Measurements from ENCODE around the gene CASQ1. TPM values are rescaled to one million over a fixed set of nuclear protein-coding genes. Genes with fewer than 3 reads are reported as not detected.

Gene CASQ1
- total RNA-seq, 1 donor = 0.36 TPM

- H3K27ac ChIP-seq (ENCODE audit: low read depth, low read length) = peak overlapping the region; percentile 44
- peaks cover 88% of the 10 kb centered on the region for H3K36me3 ChIP-seq (ENCODE audit: insufficient read depth, low read length)
- peaks cover 33% of the 10 kb centered on the region for H3K4me1 ChIP-seq (ENCODE audit: insufficient read depth, low read length)
- H4K20me1 ChIP-seq (ENCODE audit: insufficient read depth, low read length) = peaks cover 65% of the 10 kb centered on the region
- H3K4me3 ChIP-seq (ENCODE audit: insufficient read depth, low read length) = no peak overlapping the region
- no peak overlapping the region for H2AFZ ChIP-seq (ENCODE audit: low read length)
- TF ChIP-seq CTCF (IDR thresholded peaks at IDR 0.05; ENCODE audit: extremely low read depth, low read depth, low read length) = no peak
- no peak overlapping the region for H3K4me2 ChIP-seq (ENCODE audit: insufficient read depth, low read length)
- no peak for DNase-seq (ENCODE audit: insufficient read length, low spot score, missing footprints)
- no peaks in the 10 kb centered on the region for H3K9me3 ChIP-seq (ENCODE audit: low read depth, low read length)
- peaks cover 66% of the 10 kb centered on the region for H3K79me2 ChIP-seq (ENCODE audit: insufficient read depth, low read length)
- H3K27me3 ChIP-seq (ENCODE audit: insufficient read depth, low read length) = no peaks in the 10 kb centered on the region
Measured at GRCh38 chr1:160211046-160211790, 20.8 kb downstream of the CASQ1 start.

- Histone ChIP-seq H4K20me1 (ENCODE audit: insufficient read depth, low read length) (peaks cover 46% of the 10 kb centered on the region), H3K36me3 (ENCODE audit: insufficient read depth, low read length) (peaks cover 86% of the 10 kb centered on the region), H3K27me3 (ENCODE audit: insufficient read depth, low read length) (no peaks in the 10 kb centered on the region), H2AFZ (ENCODE audit: low read length) (no peak overlapping the region), H3K4me3 (ENCODE audit: insufficient read depth, low read length) (no peak overlapping the region), H3K27ac (ENCODE audit: low read depth, low read length) (peak overlapping the region; percentile 21), H3K9me3 (ENCODE audit: low read depth, low read length) (no peaks in the 10 kb centered on the region), H3K4me1 (ENCODE audit: insufficient read depth, low read length) (peaks cover 16% of the 10 kb centered on the region), H3K4me2 (ENCODE audit: insufficient read depth, low read length) (no peak overlapping the region), H3K79me2 (ENCODE audit: insufficient read depth, low read length) (peaks cover 37% of the 10 kb centered on the region)
- TF ChIP-seq CTCF (IDR thresholded peaks at IDR 0.05; ENCODE audit: extremely low read depth, low read depth, low read length) = no peak
- no peak for DNase-seq (ENCODE audit: insufficient read length, low spot score, missing footprints)
Measured at GRCh38 chr1:160214481-160215140, 24.2 kb downstream of the CASQ1 start.

GRCh38 chr1:160216301-160216700 is 25.9 kb downstream of the CASQ1 start:
- peaks cover 20% of the 10 kb centered on the region for H3K79me2 ChIP-seq (ENCODE audit: insufficient read depth, low read length)
- H3K4me2 ChIP-seq (ENCODE audit: insufficient read depth, low read length) = no peak overlapping the region
- H3K4me3 ChIP-seq (ENCODE audit: insufficient read depth, low read length) = no peak overlapping the region
- no peaks in the 10 kb centered on the region for H3K27me3 ChIP-seq (ENCODE audit: insufficient read depth, low read length)
- H3K36me3 ChIP-seq (ENCODE audit: insufficient read depth, low read length) = peaks cover 86% of the 10 kb centered on the region
- peaks cover 18% of the 10 kb centered on the region for H3K4me1 ChIP-seq (ENCODE audit: insufficient read depth, low read length)
- no peak overlapping the region for H2AFZ ChIP-seq (ENCODE audit: low read length)
- no peak overlapping the region for H3K27ac ChIP-seq (ENCODE audit: low read depth, low read length)
- DNase-seq (ENCODE audit: insufficient read length, low spot score, missing footprints) = no peak
- no peaks in the 10 kb centered on the region for H3K9me3 ChIP-seq (ENCODE audit: low read depth, low read length)
- H4K20me1 ChIP-seq (ENCODE audit: insufficient read depth, low read length) = peaks cover 30% of the 10 kb centered on the region
- no peak for TF ChIP-seq CTCF (IDR thresholded peaks at IDR 0.05; ENCODE audit: extremely low read depth, low read depth, low read length)

- Histone ChIP-seq H3K4me2 (ENCODE audit: insufficient read depth, low read length) (no peak overlapping the region), H2AFZ (ENCODE audit: low read length) (no peak overlapping the region), H3K4me3 (ENCODE audit: insufficient read depth, low read length) (no peak overlapping the region), H3K36me3 (ENCODE audit: insufficient read depth, low read length) (peaks cover 86% of the 10 kb centered on the region), H3K4me1 (ENCODE audit: insufficient read depth, low read length) (peaks cover 18% of the 10 kb centered on the region), H3K27me3 (ENCODE audit: insufficient read depth, low read length) (no peaks in the 10 kb centered on the region), H3K27ac (ENCODE audit: low read depth, low read length) (peak overlapping the region; percentile 39), H3K79me2 (ENCODE audit: insufficient read depth, low read length) (peaks cover 9% of the 10 kb centered on the region), H4K20me1 (ENCODE audit: insufficient read depth, low read length) (peaks cover 22% of the 10 kb centered on the region), H3K9me3 (ENCODE audit: low read depth, low read length) (no peaks in the 10 kb centered on the region)
- no peak for DNase-seq (ENCODE audit: insufficient read length, low spot score, missing footprints)
- no peak for TF ChIP-seq CTCF (IDR thresholded peaks at IDR 0.05; ENCODE audit: extremely low read depth, low read depth, low read length)
Measured at GRCh38 chr1:160217481-160218051, 27.2 kb downstream of the CASQ1 start.
